Dedifferentiated amniotic fluid mesenchymal stem cell (primary cell): ENCODE results near the gene ZNF483.
A peak's percentile ranks its signal among the peaks of the same experiment; 100 is the strongest.
"Not testable (repeated sequence)": the region's sequence is repeated elsewhere in the genome, so short reads cannot be mapped to it uniquely, and the experiment has no call there.

Experiments
- DNase-seq: peaks from one replicate; pipeline ENCODE4 v3.0.0-alpha.2; 2016; ENCODE audit errors: extremely low spot score

ZNF483 gene

DNA sequence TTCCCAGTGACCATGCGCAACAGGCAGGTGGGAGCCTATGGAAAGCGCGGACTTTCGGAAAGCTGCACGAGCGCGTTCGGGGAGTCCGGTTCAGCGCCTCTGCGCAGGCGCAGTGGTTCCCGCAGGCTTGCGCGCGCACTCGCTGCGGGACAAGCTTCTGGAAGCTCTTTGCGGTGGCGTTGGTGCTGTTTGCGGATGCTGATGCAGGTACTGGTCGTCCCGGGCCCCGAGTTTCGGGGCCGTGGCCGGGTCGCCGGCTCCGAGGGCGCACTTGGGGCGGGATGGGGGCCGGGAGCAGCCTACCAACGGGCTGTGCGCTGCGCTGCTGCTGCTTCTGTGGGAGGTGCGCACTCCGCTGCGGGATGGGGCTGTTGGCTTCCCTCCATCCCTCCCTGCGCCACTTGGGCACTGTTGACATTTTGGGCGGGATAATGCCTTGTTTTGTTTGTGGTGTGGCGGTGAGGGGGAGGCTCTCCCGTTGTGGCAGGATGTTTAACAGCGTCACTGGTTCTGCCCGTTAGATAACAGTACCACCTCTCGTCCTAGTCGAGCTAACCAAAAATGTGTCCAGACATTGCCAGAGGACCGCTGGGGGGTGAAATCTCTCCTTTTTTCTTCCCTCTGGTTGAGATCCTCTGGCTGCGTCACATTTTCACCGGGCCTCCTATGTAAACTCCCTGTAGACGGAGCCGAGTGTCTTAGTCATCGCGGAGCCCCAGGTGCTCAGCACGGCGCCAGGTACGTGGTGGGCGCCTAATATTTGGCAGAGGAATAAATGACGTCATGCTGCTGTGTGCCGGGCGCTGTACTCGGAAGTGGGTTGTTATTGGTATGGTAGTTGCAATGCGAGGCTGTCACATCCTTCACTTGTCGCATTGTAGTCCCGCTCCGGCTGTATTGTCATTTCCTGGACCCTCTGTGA, at the start of gene ZNF483:
Gene ZNF483 (plus strand): TSS at position 124 of the 922 bp plus-strand sequence. CDS start 2,217 bp downstream, outside the sequence.
- DNase-seq = peak; percentile 46

DNA sequence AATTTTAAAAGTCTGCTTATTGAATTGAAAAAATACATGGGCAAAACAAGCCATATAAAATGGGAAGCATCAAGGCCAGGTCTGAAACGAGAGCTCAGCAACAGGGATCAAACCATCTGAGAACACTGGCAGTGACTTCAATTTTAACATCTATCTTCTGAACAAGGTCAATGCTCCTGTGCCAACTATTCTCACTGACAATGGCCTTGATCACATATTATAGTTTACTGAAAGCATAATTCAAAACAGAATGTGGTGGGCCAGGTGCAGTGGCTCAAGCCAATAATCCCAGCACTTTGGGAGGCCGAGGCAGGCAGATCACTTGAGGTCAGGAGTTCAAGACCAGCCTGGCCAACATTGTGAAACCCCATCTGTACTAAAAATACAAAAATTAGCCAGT, 49.8 kb upstream of the ZNF483 start:
- DNase-seq = no peak

DNA sequence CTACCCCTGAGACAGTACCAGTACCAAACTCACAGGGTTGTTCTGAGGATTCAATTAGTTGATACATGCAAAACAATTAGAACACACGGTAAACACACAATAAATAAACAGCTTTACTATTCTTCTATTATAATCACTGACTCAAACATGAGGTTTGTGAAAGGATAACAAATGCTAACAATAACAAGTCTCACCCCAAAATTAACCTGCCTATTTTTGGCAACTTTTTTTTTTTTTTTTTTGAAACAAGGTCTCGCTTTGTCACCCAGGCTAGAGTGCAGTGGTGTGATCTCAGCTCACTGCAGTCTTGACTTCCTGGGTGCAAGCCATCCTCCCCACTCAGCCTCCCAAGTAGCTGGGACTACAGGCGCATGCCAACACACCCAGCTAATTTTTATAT, 47.3 kb upstream of the ZNF483 start:
- no peak for DNase-seq

DNA sequence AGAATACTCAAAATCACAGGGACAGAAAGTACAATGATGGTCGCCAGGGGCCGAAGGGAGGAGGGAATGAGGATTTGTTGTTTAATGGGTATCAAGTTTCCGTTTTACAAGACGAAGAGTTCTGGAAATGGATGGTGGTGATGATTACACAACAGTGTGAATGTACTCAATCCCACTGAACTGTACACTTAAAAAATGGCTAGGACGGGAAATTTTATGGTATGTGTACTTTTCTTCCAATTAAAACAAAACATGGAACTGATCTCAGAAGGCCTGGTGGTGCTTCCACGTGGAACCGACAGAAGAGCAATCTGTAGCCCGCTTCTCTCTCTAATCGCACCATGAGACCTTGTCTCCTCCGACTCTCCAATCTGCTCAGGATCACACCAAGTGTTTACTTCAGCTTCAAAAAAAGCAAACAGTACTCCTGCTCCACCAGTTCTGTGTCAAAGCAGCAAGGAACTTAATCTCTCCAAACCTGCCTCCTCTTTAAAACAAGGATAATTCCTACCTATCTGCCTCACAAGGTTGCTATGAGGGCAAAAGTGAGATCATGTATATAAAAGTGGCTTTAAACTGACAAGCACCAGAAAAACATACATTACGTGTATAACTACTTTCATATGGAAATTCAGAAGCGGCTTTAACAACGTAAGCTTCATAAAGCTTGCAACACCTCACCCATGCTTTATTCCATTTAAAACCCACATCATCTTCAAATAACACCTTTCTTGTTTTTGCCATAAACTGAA, 42.9 kb upstream of the ZNF483 start:
- DNase-seq = peak; percentile 18

DNA sequence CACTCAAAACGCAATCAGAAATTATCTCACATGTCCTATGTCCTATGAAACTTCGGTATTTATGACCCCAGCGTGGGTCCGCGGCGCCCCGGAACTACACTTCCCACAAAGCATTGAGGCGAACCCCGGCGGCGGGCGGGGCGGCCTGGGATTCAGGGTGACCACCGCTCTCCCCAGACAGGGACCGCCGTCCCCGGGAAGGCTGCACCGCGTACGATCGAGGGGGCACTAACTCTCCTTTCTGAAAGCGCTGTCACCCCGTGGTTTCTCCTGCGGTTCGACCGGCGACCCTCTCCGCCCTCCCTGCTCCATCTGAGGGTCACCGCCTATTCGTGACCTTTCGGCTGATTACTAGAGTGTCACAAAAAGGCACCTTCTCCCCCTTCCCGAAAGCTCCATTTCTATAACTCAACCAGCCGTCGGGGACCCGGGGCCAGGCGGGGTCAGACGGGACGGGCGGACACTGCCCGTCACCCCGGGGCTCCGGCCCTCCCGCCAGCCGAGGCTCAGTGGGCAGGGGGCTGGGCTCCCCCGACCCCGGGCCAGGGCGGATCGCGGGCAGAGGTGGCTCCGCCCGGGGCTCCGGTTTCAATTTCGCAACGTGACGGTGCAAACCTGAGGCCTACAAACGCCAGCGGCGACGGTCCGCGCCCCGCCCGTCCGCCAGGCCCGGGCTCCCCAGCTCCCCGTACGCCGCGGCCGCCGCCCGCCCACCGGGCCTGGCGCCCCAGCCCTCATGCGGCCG, 42.1 kb upstream of the ZNF483 start:
- peak; percentile 30 for DNase-seq

DNA sequence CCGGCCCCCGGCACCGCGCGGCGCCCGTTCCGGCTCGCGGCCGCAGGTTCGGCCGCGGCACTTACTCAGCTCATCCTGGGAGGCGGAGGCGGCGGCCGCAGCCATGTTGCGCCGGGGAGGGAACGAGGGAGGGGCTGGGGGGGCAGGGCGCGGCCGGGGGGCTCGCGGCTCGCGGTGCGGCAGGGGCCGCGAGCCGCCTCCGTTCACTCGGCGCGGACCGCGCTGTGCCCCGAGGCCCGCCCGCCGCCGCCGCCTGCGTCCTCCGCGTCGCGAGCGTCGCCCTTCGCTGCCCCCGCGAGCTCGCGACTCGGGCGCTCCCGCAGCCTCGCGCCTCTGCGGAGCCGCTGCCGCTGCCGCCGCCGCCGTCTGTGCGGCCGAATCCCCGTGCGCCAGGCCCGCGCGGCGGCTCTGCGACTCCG, 41.5 kb upstream of the ZNF483 start:
- no peak for DNase-seq

DNA sequence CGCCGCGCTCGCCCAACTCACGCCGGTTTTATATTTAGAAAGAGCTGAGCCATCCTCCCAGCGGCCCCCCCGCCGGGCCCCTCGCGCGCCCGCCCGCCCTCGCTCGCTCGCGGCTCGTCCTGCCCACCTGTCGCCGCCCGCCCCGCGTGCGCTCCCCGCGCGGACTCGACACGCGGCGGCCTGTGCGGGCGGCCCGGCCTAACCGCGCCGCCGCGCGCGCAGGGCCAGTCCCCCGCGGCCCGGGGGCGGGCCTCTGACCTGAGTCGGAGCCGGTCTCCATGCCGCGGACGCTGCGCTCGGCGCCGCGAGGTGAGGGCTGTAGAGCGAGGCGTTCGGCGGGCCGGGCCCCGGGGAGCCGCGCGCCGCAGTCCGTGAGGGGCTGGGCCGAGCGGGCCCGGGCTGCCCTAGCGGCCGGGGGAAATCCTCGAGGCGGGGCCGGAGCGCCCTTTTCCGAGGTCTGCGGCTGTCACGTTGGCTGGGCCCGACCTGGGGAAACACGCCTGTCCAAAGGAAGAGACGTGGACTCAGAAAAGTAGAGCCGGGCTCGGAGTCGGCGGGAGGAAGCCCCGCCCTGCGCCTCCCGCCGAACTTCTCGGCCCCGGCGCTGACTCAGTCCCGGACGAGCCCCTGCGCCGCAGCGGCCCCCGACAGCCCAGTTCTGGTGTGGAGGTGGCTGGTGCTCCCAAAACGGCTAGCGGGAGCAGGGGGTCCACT, 41.0 kb upstream of the ZNF483 start, which contains the start of gene ECPAS:
Gene ECPAS (minus strand): TSS at position 526 of the 714 bp plus-strand sequence. CDS start 11,465 bp downstream, outside the sequence.
- DNase-seq = peak; percentile 74

DNA sequence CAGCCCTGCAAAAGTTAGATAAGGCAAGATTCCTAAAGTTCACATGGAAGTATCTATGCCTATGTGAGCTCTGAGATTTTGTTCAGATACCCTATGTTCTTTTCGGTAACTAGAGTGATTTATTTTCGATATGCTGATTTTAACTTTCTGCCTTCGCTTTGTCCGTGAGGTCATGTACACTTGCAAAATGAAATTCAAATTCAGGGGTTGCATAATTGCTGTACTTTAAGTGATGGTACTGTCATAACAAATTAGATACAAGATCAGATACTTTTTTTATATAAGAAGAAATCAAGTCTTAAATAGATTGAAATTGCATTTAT, 40.4 kb upstream of the ZNF483 start:
- no peak for DNase-seq

DNA sequence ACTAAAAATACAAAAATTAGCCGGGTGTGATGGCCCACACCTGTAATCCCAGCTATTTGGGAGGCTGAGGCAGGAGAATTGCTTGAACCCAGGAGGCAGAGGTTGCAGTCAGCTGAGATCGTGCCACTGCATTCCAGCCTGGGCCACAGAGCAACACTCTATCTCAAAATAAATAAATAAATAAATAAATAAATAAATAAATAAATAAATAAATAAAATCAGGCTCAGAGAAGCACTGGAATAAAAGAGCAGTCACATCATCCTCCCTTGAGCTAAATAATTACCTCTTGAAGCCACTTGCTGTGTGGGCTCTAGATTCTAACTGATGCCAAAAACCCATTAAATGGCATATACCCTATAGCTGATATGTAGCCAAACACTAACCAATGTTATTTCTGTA, 27.8 kb upstream of the ZNF483 start:
- DNase-seq = not testable (repeated sequence)

DNA sequence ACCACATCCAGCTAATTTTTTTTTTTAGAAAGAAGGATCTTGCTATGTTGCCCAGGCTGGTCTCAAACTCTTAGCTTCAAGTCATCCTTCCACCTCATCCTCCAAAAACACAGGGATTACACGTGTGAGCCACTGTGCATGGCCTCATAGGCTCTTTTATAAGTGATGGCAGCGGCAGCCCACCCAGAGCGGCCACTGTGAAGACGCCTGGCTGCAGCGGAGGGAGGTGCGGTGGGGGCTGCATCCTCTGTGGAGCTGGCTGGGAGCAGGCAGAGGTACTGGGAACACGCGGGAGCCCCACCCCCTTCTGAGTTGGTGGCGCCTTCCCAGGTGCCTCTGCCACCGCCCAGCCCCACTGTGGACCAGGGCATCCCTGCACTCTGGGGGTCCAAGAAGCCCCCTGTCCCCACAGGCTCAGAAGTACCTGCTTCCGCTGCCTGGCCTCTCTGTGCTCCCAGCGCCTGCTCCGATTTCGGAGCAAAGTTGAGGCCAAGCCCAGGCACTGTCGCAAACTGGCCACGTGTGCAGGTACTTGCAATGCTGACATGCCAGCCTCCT, 23.9 kb upstream of the ZNF483 start:
- DNase-seq = no peak

DNA sequence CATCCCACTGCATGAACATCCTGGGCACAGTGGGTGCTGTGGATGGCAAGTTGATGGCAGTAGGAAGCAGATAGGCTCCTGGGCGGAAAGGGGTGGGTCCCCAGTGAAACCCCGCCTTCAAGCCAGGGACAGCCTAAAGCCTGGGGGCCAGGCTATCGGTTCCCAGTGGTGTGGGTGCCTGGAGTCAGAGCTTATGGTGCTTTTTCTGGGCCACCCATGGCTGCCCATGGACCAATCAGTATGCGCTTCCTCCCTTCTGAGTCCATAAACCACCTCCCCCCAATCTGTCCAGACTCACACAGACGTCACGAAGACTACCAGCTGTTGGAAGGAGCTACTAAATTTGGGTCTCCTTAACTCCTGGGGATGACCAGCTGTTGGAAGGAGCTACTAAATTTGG, 23.3 kb upstream of the ZNF483 start:
- no peak for DNase-seq

DNA sequence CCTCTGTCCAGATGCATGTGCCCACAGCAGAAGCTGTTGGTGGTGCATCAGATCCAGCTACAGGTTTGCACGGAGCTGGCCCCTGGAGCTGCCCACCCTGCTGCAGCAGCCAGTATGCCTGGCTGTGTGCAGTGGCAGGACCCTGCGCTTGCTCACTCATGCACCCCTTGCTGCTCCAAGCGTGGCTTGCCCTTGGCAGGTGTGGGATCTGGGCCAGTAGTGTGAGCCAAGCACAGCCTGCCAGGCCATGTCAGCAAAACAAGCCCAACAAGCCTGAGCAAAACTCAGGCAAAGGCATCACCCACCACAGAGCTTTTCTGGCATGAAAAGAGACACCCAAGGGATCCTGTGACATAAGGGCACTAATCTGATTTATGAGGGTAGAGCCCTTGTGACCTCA, 22.5 kb upstream of the ZNF483 start:
- no peak for DNase-seq

DNA sequence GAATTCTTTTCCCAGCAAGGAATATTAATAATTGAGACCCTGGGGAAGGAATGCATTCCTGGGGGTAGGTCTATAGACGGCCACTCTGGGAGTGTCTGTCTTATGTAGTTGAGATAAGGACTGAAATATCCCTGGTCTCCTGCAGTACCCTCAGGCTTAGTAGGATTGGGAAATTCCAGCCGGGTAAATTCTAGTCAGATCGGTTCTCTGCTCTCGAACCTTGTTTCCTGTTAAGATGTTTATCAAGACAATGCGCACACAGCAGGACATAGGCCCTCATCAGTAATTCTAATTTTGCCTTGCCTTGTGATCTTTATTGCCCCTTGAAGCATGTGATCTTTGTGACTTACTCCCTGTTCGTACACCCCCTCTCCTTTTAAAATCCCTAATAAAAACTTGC, 13.4 kb upstream of the ZNF483 start:
- DNase-seq = not testable (repeated sequence)

DNA sequence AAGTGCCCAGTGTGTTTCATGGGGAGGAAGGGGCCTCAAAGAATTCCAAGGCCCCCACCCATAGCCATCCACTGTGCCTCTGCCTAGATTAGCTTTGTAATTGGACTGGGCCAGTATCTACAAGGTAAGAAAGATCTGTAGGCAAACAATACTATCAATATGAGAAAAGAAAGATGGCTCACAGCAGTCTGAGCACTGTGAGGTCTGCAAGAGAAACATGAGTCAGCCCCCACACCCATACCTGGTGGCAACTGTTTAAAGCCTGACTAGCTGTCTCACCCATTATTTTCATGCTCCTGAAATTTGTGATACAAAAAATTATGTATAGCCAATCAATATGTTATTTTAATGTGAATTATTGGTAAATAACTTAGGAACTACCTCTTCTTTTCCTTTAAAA, 10.0 kb upstream of the ZNF483 start:
- DNase-seq = no peak

DNA sequence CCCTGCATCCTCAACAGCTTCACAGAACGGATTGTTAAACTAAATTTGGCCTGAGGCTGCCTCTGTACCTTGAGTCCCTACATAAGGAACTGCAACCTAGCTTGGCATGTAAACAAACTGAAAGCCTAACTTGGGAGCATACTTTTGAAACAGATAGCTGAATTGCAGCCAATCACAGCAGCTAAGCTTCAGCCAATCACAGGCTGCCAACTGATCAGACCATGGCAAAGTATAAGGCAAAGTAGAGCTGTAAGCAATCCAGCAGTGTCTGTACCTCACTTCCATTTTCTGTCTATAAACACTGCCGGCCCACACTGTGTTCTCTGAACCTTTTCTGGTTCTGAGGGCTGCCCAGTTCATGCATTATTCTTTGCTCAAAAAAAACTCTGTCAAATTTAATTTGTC, 8.9 kb upstream of the ZNF483 start:
- DNase-seq = no peak

DNA sequence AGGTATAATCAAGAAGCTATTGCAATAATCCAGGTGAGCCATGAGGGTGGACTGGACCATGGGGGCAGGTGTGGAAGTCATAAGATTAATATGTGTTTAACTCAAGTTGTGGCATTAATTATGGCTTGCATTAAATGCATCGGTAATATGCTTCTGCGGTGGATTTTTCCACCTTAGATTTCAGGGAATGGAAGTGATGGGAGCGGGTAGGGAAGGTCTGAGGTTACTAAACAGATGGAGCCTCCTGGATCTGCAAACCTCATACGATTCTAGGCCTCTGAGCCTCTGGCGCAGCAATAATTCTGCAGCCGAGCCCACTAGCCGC, 286 bp upstream of the ZNF483 start:
- no peak for DNase-seq

DNA sequence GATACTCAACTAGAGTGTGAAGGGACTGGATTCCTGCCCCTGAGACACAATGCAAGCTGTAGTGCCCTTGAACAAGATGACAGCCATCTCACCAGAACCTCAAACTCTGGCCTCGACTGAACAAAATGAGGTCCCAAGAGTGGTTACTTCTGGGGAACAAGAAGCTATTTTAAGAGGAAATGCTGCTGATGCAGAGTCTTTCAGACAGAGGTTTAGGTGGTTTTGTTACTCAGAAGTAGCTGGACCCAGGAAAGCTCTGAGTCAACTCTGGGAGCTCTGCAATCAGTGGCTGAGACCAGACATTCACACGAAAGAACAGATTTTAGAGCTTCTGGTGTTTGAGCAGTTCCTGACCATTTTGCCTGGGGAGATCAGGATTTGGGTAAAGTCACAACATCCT, 2.4 kb downstream of the ZNF483 start:
- no peak for DNase-seq

DNA sequence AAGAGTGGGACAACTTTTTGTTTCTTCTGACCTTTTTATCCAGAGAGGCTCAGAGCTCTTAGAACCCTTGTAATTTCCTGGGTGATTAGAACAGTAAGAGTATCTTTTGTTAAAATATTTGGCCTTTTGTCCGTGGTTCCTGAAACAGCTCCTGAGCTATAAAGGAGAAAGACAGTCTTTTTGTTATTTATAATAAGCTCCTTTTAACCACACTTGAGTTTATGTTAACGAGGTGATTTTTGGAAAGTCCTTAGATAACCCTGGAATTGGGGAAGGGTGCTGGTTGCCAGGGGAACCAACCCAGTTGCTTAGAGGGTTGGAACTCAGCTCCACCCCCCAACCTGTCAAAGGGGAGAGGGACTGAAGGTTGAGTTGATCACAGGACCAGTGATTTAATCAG, 4.8 kb downstream of the ZNF483 start:
- DNase-seq = no peak

DNA sequence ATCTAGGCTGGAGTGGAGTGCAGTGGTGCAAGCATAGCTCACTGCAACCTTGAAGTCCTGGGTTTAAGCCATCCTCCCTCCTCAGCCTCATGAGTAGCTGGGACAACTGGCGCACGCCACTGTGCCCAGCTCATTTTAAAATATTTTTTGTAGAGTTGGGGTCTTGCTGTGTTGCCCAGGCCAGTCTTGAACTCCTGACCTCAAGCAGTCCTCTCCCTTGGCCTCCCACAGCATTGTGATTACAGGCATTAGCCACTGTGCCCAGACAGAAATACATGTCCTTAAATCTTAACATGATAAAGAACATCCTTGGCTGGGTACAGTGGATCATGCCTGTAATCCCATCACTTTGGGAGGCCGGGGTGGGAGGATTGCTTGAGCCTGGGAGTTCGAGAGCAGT, 6.7 kb downstream of the ZNF483 start:
- DNase-seq = no peak

DNA sequence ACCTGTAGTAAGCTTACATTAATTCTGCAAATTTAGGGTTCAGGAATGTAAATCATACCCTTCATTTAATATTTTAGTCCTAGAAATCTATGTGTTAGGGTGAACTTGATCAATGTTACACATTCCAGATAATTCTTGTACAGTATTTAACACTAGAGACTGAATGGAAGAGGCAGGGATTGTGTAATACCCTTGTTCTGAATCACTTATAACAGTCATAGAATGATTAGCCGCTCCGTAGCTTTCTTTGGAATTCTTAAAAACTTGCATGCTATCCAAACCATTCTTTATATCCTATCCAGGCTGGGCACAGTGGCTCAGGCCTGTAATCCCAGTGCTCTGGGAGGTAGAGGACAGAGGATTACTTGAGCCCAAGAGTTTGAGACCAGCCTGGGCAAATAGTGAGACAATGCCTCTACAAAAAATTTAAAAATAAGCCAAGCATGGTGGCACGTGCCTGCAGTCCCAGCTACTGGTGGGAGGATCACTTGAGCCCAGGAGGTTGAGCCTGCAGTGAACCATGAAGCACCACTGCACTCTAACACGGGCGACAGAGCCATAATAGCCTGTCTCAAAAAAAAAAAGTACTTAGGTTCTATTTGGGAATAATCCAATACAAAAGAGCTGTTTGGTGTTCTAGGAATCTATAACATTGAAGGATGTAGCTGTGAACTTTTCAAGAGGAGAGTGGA, 8.3 kb downstream of the ZNF483 start:
- no peak for DNase-seq
